Cardiac muscle cell (in vitro differentiated cells and primary cell): ENCODE results near the gene TMEM109. TPM values are rescaled to one million over a fixed set of nuclear protein-coding genes. Genes with fewer than 3 reads are reported as not detected.

Experiments used
- DNase-seq, 2 donors: peaks; one replicate each; pipeline versions ENCODE4 v3.0.0 to v3.0.0-alpha.2; 2010 to 2017; ENCODE audit warnings: low read depth in 1 of 2, low spot score in 1 of 2
- H3K27ac ChIP-seq: fragments of 200-600 bp; sonication (generic); 2 replicates; pipeline ENCODE4 v1.5.1; 2016
- H3K27me3 ChIP-seq: fragments of 200-600 bp; sonication (generic); 2 replicates; pipeline ENCODE4 v1.6.0; 2016; ENCODE audit warnings: control low read depth
- H3K36me3 ChIP-seq: fragments of 200-600 bp; sonication (generic); 2 replicates; pipeline ENCODE4 v1.5.1; 2016; ENCODE audit warnings: control low read depth
- H3K4me1 ChIP-seq: fragments of 200-600 bp; sonication (generic); 2 replicates; pipeline ENCODE4 v1.8.1; 2017; ENCODE audit warnings: low read depth, mild to moderate bottlenecking, mixed run types
- H3K4me3 ChIP-seq: fragments of 200-600 bp; sonication (generic); 2 replicates; pipeline ENCODE4 v1.5.1; 2016; ENCODE audit warnings: mild to moderate bottlenecking
- H3K9me3 ChIP-seq: fragments of 200-600 bp; sonication (generic); 2 replicates; pipeline ENCODE4 v1.5.1; 2017; ENCODE audit warnings: low read depth, mild to moderate bottlenecking, control low read depth
- polyA plus RNA-seq: library from polyadenylated mRNA; unstranded; fragments of >200 nt; fragmentation: Nextera tagmentation; extraction: Ambion mirVana; gene quantifications from 2 replicates; pipeline ENCODE4 v1.2.1, GENCODE V29; 2016
- total RNA-seq: library from RNA; depleted of rRNA; stranded (reverse); fragments of >200 nt; gene quantifications from 2 replicates; pipeline ENCODE4 v1.2.3, GENCODE V29; 2016
- TF ChIP-seq, protein P1 (sequence below): IDR thresholded peaks from 2 replicates; pipeline ENCODE4 v1.5.1; 2012; ENCODE audit warnings: low read depth, mild to moderate bottlenecking, low read length

TMEM109 gene
- total and polyA plus RNA-seq, 2 experiments from 2014 or later, result 56.7 to 109 TPM

DNA sequence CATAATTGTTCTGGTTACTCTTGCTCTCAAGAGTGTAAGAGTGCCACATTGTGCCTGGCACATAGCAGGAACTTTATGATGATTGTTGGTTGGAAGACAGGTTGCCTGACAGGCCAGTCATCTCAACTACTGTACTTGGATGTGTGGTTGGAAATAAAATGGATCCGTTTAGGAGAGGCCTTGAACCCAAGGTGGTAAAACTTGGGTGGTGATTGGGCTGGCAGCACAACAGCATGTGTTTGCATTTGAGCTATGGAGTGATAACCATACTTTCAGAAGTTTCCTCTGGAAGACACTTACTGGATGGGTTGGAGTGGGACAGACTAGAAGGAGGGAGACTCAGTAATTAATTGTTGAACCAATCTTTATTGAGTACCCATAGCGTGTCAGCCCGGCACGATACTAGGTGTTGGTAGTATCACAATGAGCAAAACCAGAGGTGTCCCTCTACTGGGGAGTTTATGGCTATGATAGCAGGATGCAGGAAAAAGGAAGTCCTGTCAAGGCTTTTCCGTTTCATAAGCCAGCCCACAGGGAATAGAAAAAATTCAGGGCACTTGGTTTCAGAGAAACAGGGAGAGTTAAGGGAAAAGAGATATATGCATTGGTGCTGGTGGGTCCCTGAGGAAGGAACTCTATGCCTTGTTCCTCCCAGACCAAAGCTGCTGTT lies 3.1 kb upstream of the TMEM109 start:
- Histone ChIP-seq H3K27me3 (peaks cover 20% of the 10 kb centered on the region), H3K9me3 (no peaks in the 10 kb centered on the region), H3K27ac (no peak overlapping the region), H3K4me3 (no peak overlapping the region), H3K4me1 (peaks cover 5% of the 10 kb centered on the region), H3K36me3 (no peaks in the 10 kb centered on the region)
- no peak for DNase-seq
- TF ChIP-seq, protein P1, sequence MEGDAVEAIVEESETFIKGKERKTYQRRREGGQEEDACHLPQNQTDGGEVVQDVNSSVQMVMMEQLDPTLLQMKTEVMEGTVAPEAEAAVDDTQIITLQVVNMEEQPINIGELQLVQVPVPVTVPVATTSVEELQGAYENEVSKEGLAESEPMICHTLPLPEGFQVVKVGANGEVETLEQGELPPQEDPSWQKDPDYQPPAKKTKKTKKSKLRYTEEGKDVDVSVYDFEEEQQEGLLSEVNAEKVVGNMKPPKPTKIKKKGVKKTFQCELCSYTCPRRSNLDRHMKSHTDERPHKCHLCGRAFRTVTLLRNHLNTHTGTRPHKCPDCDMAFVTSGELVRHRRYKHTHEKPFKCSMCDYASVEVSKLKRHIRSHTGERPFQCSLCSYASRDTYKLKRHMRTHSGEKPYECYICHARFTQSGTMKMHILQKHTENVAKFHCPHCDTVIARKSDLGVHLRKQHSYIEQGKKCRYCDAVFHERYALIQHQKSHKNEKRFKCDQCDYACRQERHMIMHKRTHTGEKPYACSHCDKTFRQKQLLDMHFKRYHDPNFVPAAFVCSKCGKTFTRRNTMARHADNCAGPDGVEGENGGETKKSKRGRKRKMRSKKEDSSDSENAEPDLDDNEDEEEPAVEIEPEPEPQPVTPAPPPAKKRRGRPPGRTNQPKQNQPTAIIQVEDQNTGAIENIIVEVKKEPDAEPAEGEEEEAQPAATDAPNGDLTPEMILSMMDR, result no peak

DNA sequence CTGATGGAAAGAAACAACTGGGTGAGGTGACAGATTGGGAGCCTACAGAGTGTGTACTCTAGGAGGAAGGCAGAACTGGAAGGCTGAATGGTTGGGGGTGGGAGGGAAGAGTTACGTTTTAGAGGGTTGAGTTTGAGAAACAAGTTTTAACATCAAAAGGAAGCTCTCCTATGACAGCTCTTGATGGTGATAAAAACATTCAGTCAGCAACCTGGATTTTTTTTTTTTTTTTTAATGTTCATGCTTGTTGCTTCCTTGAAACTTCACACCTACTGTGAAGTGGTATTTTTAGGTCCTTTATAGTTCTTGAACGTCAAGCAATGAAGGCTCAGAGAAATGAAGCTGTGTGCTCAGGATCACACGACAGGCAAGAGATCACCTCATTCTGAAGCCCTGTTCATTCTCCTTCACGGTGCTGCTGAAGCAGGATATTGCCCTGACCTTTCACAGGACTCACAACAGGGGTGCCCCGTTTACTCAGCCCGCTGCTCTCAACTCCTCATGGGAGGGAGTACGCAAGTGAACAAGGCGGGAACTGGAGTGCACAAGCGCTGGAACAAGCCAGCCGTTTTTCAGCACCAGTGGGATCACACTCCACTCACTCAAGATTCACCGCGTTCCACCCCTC lies 1.6 kb upstream of the TMEM109 start:
- H3K4me3 ChIP-seq, result no peak overlapping the region
- H3K27me3 ChIP-seq, result peaks cover 20% of the 10 kb centered on the region
- DNase-seq, result no peak
- peaks cover 5% of the 10 kb centered on the region for H3K4me1 ChIP-seq
- TF ChIP-seq, protein P1, result no peak
- no peaks in the 10 kb centered on the region for H3K9me3 ChIP-seq
- peak overlapping the region; percentile 13 for H3K27ac ChIP-seq
- H3K36me3 ChIP-seq, result no peaks in the 10 kb centered on the region

DNA sequence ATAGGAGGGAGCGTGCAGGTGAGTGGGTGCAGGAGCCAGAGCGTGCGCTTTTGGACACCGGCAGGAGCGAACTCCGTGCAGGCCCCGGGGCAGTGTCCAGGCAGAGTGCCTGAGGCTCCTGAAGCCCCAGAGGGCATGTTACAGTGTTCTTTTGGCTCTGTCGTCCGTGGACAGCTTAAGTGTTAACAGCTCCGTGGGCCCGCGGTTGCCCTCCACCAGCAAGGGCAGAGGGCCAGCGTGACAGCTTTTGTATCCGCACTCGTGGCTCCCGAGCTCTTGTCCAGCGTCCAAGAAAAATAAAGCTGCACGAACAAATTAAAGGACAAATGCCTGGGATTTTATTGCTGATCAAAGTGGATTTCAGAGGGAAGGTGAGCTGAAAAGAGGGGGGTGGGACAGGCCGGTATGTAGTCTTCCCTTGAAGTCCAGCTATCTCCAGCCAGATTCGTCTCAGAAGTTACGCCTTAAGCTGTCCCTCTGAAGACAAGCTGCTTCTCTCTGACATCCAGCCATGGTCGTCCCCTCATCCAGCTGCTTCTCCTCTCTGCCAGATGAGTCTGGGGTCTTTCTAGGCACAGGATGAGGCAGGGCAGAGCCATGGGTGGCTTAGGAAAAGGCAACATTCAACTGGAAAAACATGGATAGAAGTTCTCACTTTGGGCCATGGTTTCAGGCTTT lies 968 bp upstream of the TMEM109 start:
- Histone ChIP-seq H3K27ac (peak overlapping the region; percentile 94), H3K27me3 (peaks cover 16% of the 10 kb centered on the region), H3K4me1 (peaks cover 5% of the 10 kb centered on the region), H3K9me3 (no peaks in the 10 kb centered on the region), H3K4me3 (no peak overlapping the region), H3K36me3 (no peaks in the 10 kb centered on the region)
- no peak for DNase-seq
- TF ChIP-seq, protein P1, result no peak

DNA sequence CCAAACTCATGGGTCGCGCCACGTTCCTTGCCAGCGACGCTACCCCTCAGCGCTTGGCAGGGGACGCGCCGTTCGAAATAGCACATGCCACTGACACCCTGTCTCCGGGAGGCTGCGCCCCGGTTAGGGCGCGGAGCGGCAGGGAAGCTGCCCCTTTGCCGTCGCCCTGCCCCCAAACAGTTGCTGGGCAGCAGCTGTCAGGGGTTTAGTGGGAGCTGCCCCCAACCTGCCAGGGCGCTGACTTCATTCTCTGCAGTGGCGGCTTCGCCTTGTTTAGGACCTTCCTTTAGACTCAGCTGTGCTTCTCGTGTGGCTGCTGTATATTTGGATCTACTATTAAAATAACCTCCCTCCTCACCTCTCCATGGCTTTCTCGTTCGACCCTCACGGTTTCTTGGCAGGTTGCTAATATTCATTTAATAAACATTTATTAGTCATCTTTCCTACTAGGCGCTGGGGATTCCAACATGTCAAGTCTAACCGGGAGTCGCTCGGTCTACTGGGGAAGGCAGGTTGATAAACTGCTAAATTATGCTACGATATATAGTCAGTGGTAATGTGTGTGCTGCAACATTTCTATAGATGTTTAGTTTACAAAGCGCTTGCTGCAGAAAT lies 782 bp downstream of the TMEM109 start:
- Histone ChIP-seq H3K27me3 (no peaks in the 10 kb centered on the region), H3K36me3 (no peaks in the 10 kb centered on the region), H3K4me1 (peaks cover 5% of the 10 kb centered on the region), H3K4me3 (peak overlapping the region; percentile 43), H3K27ac (no peak overlapping the region), H3K9me3 (no peaks in the 10 kb centered on the region)
- peak; percentile 16 to 33 for DNase-seq
- TF ChIP-seq, protein P1, result no peak

DNA sequence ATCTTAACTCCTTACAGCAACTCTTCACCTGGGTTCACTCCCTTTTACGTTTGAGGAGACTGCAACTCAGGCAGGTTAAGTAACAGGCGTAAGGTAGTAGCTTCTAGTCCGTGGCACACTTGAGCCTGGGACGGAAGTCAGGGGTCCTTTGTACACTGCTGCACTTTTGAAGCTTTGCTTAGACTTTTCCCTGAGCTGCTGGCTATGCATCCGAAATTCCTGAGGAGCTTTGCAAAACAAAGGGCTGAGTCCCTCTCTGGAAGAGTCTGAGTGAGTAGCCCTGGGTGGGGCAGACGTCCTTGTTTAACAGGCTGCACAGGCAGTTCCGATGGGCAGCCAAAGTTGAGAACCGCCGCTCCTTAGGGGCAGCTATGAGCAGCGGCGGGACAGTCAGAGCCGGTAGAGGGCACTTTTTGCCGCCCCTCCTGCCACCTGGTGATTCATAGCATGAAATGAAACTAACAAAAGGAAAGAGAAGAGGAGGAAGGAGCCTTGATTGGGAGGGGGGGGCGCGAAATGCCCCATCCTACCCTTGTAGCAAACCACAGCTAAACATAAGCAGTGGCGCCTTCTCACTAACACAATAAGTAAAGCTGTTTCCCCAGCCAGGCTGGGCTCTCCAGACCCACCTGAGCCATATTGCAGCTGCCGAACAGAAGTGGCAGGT lies 1.4 kb downstream of the TMEM109 start:
- Histone ChIP-seq H3K36me3 (peaks cover 4% of the 10 kb centered on the region), H3K27me3 (no peaks in the 10 kb centered on the region), H3K4me1 (peaks cover 5% of the 10 kb centered on the region), H3K4me3 (peak overlapping the region; percentile 43), H3K9me3 (no peaks in the 10 kb centered on the region), H3K27ac (no peak overlapping the region)
- peak; percentile 56 to 64 for DNase-seq
- TF ChIP-seq, protein P1, result peak; percentile 38
